ENCODE measurements around the gene PACSIN2.

DNA sequence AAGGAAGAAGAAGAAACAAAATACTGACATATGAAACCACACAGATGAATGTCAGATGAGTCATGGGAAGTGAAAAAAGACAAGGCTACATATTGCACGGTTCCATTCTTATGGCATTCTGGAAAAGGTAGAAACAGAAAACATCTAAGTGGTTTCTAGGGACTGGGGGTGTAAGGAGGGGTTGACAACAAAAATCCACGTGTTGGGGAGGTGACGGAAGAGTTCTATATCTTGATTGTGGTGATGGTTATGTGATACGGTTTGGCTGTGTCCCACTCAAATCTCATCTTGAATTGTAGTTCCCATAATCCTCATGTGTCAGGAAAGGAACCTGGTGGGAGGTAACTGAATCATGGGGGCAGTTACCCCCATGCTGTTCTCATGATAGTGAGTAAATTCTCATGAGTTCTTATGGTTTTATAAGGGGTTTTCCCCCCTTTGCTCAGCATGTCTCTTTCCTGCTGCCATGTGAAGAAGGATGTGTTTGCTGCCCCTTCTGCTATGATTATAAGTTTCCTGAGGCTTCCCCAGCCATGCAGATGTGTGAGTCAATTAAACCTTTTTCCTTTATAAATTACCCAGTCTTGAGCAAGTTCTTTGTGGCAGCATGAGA lies 151.5 kb downstream of the PACSIN2 start:
- TF ChIP-seq, protein P1, sequence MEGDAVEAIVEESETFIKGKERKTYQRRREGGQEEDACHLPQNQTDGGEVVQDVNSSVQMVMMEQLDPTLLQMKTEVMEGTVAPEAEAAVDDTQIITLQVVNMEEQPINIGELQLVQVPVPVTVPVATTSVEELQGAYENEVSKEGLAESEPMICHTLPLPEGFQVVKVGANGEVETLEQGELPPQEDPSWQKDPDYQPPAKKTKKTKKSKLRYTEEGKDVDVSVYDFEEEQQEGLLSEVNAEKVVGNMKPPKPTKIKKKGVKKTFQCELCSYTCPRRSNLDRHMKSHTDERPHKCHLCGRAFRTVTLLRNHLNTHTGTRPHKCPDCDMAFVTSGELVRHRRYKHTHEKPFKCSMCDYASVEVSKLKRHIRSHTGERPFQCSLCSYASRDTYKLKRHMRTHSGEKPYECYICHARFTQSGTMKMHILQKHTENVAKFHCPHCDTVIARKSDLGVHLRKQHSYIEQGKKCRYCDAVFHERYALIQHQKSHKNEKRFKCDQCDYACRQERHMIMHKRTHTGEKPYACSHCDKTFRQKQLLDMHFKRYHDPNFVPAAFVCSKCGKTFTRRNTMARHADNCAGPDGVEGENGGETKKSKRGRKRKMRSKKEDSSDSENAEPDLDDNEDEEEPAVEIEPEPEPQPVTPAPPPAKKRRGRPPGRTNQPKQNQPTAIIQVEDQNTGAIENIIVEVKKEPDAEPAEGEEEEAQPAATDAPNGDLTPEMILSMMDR (IDR thresholded peaks at IDR 0.05), result no peak
- TF ChIP-seq SIN3A (IDR thresholded peaks at IDR 0.05; ENCODE audit: borderline replicate concordance, insufficient read depth, low read depth, low read length) (no peak), POLR2AphosphoS5 (IDR thresholded peaks at IDR 0.05; ENCODE audit: low read depth, low read length) (no peak)
- TF ChIP-seq, protein P2, sequence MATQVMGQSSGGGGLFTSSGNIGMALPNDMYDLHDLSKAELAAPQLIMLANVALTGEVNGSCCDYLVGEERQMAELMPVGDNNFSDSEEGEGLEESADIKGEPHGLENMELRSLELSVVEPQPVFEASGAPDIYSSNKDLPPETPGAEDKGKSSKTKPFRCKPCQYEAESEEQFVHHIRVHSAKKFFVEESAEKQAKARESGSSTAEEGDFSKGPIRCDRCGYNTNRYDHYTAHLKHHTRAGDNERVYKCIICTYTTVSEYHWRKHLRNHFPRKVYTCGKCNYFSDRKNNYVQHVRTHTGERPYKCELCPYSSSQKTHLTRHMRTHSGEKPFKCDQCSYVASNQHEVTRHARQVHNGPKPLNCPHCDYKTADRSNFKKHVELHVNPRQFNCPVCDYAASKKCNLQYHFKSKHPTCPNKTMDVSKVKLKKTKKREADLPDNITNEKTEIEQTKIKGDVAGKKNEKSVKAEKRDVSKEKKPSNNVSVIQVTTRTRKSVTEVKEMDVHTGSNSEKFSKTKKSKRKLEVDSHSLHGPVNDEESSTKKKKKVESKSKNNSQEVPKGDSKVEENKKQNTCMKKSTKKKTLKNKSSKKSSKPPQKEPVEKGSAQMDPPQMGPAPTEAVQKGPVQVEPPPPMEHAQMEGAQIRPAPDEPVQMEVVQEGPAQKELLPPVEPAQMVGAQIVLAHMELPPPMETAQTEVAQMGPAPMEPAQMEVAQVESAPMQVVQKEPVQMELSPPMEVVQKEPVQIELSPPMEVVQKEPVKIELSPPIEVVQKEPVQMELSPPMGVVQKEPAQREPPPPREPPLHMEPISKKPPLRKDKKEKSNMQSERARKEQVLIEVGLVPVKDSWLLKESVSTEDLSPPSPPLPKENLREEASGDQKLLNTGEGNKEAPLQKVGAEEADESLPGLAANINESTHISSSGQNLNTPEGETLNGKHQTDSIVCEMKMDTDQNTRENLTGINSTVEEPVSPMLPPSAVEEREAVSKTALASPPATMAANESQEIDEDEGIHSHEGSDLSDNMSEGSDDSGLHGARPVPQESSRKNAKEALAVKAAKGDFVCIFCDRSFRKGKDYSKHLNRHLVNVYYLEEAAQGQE (IDR thresholded peaks at IDR 0.05; ENCODE audit: insufficient read depth in 1 of 2, low read depth in 2 of 2, low read length in 1 of 2), result no peak
